Stimulated activated CD4-positive, alpha-beta T cell treated with anti-CD3 and anti-CD28 coated beads, Interleukin-15, amount 100 ng/mL, for 24 hours (primary cell): ENCODE data around the gene TRIM72.
"Not testable (repeated sequence)": the region's sequence is repeated elsewhere in the genome, so short reads cannot be mapped to it uniquely, and the experiment has no call there.

Experiments used
- DNase-seq: peaks from one replicate; pipeline ENCODE4 v3.0.0-alpha.2; 2020

Gene TRIM72, protein sequence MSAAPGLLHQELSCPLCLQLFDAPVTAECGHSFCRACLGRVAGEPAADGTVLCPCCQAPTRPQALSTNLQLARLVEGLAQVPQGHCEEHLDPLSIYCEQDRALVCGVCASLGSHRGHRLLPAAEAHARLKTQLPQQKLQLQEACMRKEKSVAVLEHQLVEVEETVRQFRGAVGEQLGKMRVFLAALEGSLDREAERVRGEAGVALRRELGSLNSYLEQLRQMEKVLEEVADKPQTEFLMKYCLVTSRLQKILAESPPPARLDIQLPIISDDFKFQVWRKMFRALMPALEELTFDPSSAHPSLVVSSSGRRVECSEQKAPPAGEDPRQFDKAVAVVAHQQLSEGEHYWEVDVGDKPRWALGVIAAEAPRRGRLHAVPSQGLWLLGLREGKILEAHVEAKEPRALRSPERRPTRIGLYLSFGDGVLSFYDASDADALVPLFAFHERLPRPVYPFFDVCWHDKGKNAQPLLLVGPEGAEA

DNA sequence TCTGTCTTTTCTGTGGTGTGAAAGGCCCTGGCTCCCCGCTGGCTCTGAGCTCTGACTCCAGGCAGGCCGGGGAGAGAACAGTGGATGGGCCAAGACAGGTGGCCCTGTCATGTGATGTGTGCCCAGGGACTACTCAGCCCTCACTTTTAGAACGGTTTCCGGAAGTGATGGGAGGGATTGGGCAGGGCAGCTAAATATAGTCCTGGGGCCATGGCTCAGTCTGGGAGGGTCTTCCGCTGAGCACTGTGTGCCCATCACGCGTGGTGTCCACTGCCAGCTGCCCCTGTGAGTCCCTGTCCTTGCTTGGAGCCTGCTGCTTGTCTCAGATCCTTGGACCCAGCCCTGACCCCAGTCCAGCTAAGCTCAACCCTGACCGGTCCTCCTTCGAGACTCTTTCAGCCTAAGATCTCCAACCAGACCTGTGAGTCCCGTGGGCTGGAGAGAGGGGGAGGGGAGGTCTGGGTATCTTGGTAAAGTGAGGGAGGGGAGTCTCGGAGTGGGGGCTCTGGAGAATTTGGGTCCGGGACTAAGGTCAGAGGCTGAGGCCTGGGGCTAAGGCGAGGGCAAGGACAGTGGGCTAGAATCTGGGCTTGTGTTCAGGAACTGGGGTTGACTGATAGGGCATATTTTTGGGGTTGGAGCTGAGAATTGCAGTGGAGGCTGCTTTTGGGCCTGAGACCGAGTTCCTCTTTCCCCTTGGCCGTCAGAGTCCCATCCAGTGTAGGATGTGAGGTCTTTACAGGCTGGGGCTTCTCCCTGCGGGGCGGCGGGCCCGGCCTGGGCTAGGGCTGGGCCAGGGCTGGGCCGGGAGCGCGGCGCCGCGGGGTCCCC is at the start of gene TRIM72:
Gene TRIM72, plus strand, starts transcription at position 243 of the 831 bp plus-strand sequence. CDS start 620 bp downstream, outside the sequence.
- DNase-seq, result no peak

DNA sequence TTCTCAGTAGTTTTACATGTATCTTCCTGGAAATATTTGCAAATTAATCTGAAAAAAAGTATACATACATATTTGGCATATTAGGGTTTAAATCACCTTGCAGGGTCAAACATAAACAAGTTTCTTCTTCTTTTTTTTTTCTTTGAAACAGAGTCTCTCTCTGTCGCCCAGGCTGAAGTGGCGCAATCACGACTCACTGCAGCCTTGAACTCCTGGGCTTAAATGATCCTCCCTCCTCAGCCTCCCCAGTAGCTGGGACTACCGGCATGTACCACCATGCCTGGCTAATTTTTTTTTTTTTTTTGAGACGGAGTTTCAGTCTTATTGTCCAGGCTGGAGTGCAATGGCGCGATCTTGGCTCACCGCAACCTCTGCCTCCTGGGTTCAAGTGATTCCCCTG is 46.6 kb upstream of the TRIM72 start:
- no peak for DNase-seq

DNA sequence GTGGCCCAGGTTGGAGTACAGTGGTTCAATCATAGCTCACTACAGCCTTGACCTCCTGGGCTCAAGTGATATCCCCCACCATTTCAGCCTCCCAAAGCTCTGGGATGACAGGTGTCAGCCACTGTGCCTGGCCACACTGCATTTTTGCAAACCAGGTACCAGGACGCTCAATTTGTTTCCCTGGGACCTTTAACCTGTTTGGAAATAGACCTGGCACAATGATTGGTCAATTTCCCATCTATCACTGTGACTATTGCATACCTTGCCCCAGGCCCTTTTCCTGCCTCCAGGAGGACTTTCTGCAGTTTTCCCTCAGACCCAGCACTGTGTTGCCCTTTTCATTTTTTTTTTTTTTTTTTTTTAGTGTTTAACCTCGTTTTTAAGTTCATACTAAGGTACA is 45.1 kb upstream of the TRIM72 start:
- no peak for DNase-seq

DNA sequence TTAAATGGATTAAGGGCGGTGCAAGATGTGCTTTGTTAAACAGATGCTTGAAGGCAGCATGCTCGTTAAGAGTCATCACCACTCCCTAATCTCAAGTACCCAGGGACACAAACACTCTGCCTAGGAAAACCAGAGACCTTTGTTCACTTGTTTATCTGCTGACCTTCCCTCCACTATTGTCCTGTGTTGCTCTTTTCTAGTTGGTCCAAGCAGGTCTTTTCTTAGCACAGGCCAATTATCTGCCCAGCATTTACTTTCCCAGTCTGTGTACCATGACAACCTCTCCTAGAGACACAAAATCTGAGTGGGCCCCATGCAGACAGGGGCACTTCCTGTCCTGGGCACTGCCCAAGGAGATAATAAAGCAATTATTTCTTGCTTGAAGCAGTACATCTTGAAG is 43.9 kb upstream of the TRIM72 start:
- not testable (repeated sequence) for DNase-seq

DNA sequence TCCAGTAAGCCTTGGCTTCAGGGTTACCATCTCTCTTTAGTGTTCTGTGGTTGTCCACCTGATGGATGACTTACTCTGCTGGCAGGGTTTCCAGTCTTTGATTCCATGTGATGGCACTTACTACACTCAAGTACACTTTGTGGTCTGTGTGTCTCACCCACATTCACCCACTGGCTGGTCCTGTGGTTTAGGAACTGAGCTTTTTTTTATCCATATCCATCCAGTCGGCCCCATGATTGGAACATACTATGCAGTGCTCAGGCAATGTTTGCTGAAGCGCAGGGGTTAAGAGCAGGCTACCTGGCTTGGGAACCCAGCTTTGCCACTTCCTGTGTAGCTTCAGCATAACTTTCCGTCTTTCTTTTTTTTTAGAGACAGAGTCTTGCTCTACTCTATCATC is 36.8 kb upstream of the TRIM72 start:
- peak; percentile 63 for DNase-seq

DNA sequence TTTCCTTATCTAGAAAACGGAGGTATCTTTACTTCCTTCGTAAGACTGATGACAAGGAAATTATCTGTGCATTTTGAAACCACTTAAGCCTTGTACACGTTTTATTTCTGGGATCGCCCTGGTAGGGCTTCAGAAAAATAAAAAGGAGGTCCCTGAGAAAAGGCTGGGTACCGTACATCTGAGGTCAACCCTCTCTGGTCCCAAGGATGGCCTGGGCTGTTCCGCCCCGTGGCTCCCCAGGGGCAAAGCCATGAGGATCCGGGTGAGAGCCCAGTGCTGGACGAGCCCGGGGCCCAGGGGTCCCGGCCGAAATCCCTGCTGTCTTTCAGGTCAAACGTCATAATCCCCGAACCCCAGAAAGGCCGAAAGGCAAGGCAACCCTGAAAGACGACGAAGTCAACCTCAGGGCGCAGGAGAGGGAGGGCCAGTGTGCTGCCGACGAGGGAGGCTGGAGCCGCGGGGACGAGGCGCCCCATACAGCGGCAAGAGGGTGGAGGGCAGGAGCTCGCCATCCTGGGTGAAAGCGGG is 34.6 kb upstream of the TRIM72 start:
- no peak for DNase-seq

DNA sequence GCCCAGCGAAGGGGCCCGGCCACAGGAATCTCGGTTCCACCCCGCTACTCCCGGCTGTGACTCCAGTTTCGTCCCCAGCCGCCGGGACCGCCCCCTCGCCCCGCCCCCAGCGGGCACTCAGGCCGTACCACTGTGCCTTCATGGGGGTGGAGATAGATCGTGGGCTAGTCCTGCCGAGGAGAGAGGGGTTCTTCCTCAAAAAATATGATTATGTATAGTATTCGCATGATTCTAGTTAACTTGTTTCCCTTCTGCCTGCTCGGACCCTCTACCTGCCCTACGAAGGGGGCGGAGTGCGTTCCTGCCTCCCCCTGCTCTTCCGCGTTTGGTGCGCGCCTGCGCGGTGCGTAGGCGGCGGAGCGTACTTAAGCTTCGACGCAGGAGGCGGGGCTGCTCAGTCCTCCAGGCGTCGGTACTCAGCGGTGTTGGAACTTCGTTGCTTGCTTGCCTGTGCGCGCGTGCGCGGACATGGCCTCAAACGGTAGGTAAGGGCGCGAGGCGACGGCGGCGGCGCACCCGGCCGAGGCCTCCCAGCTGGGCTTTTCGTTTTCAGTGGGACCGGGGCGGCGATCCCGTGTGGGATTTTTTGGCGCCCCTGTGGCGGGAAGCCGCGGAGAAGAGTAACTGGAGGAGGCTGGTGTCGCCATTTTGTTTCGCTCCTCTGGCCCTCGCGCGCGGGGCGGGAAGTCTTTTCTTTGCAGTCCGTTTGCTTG is 34.0 kb upstream of the TRIM72 start, which contains the start of gene FUS:
Gene FUS, plus strand, starts transcription at position 393 of the 713 bp plus-strand sequence. Its CDS starts 76 bp downstream, at position 469.
- DNase-seq, result peak; percentile 92

DNA sequence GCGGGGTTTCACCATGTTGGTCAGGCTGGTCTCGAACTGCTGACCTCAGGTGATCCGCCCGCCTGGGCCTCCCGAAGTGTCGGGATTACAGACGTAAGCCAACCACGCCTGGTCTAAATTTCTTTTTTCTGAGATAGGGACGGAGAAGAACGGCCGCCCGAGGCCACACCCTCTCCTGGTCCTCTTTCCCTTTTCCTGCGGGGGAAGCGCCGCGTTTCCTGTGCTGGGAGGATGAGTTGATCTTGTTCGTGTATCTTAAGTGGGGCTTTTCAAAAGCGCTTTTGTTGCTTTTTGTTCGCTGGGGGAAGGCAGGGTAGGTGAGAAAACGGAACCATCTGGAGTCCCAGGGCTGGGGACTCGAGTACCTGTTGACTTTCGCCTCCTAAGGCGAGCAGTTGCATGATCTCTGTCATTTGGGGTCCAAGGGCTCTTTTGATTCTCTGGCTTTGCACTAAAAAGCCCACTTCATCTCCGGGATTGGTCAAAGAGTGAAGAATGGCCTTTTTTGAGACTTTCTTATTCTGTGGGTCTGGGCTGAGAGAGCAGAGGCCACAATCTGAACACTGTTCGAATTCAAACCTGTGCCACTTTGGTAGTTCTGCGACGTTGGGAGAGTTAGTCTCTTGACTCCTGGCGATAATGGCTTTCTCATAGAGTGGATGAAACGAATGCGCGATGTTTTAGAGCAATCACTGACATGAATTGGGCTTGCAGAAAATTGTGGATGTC is 32.7 kb upstream of the TRIM72 start:
- DNase-seq, result peak; percentile 60

DNA sequence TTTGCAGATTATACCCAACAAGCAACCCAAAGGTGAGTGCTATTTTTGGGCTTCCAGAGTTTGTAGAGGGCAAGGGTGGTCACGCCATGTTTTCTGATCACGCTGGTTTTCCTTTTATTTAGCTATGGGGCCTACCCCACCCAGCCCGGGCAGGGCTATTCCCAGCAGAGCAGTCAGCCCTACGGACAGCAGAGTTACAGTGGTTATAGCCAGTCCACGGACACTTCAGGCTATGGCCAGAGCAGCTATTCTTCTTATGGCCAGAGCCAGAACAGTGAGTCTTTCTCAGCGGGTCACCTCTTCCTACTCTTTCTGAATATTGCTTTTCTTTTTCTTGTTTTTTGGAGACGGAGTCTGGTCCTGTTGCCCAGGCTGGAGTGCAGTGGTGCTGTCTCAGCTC is 31.5 kb upstream of the TRIM72 start:
- DNase-seq, result no peak

DNA sequence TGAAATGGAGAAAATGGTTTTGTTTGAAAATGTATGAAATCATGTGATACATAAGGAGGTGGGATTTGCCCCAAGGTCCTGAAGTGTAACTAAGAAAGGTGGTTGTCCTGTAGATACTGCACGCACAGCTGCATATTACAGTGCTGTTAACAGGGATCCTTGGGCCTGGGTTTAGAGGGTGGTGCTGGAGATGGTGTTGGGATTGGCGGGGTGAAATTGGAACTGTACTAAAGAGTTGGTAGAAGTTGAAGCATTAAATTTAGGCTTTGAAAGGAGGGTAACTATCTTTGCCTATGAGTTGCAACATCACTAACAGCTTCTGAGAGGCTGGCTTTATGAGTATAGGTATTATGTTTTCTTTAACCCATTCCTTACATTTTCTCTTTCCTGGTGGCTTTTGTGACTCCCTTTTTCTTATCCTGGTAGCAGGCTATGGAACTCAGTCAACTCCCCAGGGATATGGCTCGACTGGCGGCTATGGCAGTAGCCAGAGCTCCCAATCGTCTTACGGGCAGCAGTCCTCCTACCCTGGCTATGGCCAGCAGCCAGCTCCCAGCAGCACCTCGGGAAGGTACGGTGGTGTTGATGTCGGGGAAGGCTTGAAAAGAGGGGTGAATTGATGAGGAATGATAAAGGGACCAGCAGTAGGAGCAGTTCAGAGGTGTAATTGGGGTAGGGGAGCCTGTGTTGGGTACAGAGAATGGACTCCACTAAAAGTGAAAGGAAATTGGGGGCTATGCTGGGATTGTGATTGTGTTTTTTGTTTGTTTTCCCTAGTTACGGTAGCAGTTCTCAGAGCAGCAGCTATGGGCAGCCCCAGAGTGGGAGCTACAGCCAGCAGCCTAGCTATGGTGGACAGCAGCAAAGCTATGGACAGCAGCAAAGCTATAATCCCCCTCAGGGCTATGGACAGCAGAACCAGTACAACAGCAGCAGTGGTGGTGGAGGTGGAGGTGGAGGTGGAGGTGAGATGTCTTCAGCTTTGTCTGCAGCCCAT is 30.2 kb upstream of the TRIM72 start:
- DNase-seq, result no peak

DNA sequence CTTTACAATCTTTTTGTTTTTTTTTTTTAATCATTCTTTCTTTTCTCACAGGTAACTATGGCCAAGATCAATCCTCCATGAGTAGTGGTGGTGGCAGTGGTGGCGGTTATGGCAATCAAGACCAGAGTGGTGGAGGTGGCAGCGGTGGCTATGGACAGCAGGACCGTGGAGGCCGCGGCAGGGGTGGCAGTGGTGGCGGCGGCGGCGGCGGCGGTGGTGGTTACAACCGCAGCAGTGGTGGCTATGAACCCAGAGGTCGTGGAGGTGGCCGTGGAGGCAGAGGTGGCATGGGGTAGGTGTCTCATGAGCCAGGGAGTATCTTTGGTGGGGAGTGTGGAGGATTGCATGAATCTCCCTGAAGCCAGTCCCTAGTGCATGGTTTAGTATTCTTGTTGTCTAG is 29.0 kb upstream of the TRIM72 start:
- no peak for DNase-seq

DNA sequence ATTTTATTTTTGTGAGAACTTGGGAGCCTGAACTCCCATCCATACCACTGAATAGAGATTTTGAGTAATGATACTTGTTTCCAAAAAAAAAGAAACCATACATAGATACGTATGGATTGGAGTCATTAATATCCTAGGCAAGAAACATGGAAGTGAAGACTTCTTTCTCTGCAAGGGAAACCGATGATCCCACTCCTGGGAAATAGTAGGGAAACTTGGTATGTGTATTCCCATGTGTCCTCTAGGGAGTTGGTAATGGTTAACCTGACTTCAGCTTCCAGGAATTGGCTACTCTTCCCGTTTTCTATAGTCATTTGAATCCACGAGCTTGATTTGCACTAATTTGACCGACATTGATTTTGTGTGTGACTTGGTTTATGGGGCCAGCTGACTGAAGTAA is 28.6 kb upstream of the TRIM72 start:
- no peak for DNase-seq

DNA sequence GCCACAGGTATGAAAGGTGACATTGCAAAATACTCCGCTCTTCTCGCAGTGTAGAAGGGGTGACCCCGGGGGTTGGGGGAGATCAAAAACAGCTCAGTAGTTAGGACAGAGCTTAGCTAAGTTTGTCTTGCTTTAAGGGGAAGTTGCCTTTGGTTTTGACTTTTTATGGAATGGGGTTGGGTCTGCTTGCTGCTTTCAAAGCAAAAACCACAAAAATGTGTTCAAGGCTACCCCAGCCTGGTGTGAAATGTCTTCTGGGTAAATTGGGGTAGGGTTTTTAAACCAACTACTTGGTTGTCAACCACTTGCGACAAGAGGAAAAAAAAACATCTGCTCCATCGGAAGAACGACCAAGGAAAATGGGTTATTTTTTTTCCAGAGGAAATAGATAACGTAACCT is 27.7 kb upstream of the TRIM72 start:
- no peak for DNase-seq

DNA sequence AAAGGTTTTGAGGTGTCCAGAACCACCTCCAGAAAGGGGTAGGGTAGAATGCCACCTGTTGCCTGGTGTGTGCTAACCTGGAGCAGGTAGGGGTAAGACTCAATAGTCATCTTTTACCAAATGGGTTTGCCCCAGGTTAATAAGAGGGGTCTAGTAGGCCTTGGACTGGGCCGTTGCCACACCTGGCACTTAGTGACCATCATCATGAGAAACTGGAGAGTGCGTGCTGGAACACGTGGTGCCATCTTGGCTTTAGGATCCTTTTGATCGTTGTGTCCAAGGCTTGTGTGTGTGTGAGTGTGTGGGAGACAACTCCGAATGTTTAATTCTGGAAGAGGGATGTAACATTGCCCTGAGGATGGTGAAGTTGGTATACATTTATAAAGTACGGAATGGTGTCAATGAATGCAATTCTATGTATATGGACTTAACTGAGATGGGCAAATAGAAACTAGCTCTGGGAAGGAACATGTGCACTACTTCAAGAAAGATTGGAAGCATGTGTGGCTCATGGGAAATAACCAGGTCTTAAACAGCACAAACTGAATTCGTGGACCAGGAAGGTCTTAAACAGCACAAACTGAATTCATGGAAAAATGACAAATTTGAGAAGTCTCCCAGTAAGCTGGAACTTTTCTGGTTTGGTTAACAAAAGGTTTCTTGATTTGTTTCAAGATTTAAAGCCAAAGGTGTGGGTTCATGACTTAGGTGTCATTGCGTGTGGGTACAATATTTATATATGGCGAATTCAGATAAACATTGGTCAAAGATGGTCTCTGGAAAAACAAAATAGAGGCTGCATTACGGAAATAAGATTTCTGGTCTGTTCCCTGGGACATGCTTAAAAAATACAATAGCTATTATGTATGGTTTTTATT is 26.8 kb upstream of the TRIM72 start:
- no peak for DNase-seq

DNA sequence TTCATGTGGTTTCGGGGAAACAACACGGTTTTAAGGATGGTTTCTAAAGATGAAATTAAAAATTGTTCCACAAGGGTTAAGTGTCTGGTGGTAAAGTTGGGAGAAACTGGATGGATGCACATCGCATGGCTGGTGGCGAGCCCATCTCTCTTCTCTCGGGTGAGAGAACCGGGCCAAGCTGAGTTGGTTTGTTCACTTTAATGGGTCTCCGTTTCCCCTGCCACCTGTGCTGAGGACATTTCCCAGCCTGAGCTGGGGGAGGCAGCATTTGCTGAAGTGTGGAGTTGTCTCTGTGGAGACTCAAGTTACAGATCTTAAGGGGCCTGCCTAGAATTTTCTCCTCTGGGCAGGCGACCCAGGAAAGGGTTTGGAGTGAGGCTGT is 26.1 kb upstream of the TRIM72 start:
- DNase-seq, result no peak

DNA sequence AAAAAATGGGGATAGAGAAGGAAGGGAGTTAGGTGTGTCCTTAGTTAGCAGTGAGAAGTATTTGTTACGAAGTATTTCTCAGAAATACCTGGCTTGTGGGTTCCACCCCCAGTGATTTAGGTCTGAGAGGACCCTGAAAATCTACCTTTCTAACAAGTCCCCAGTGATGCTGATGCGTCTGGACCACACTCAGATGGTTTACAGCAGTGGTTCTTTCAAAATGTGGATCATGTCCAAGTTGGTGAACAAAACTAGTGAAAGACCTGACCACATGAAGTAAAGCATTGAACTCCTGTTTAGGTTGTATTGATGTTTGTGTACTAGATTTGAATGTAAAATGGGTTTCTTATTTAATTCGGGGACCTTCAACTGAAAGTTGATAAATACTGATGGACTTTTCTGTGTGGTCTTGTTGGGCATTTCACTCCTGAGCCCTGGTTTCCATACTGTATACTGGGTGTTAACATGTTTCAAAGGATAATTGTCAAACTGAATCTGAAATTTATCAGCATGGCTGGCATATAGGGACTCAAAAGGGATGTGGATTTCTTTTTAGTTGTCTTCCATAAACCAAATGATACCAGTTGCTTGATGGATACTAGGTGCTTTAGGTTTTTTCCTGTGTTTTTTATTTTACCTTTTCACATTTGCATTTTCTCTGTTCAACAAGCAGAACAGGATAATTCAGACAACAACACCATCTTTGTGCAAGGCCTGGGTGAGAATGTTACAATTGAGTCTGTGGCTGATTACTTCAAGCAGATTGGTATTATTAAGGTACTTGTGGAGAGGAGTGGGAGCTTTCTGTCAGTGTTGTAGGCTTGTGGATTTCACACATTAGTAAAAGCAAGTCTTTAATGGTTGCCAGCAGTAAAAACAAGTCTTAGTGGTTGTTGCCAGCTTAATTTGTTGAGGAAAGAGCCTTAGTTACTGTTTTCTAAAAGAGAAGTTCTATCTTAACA is 25.2 kb upstream of the TRIM72 start:
- DNase-seq, result no peak

DNA sequence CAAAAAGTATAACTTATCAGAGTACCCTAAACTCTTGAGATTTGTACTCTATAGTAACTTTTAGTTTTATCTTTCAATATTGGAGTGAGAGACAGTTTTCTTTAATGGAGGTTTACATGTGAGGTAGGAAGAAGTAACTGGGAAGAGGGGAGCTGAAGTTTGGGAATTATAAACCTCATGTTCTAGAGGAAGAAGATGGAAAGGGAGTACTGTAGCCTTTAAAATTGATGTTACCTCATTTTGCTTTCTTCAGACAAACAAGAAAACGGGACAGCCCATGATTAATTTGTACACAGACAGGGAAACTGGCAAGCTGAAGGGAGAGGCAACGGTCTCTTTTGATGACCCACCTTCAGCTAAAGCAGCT is 24.5 kb upstream of the TRIM72 start:
- DNase-seq, result no peak

DNA sequence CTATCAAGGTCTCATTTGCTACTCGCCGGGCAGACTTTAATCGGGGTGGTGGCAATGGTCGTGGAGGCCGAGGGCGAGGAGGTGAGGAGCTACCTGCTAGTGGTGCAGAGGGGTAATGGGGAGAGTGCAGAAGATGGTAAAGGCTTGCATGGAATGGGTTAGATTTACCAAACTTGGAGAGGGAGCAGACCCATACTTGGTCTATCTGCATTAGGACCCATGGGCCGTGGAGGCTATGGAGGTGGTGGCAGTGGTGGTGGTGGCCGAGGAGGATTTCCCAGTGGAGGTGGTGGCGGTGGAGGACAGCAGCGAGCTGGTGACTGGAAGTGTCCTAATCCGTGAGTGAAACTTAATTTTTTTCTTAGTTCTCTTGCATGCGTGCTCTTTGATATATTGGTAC is 23.9 kb upstream of the TRIM72 start:
- DNase-seq, result no peak
